MG63 (cell line): ENCODE results near the gene MRPS31. TPM values are rescaled to one million over a fixed set of nuclear protein-coding genes. Genes with fewer than 3 reads are reported as not detected.
"Not testable (repeated sequence)": the region's sequence is repeated elsewhere in the genome, so short reads cannot be mapped to it uniquely, and the experiment has no call there.

Experiments used
- DNase-seq: peaks from one replicate; pipeline ENCODE4 v3.0.0-alpha.2; 2020
- H3K27me3 ChIP-seq: fragments of 250-450 bp; sonication (Bioruptor Pico); 2 replicates; pipeline ENCODE4 v1.5.1; 2020; ENCODE audit warnings: mild to moderate bottlenecking, moderate library complexity
- H3K36me3 ChIP-seq: fragments of 250-450 bp; sonication (Bioruptor Pico); 2 replicates; pipeline ENCODE4 v1.5.1; 2020; ENCODE audit warnings: mild to moderate bottlenecking, moderate library complexity
- H3K4me3 ChIP-seq: fragments of 250-450 bp; sonication (Bioruptor Pico); 2 replicates; pipeline ENCODE4 v1.5.1; 2020; ENCODE audit warnings: mild to moderate bottlenecking, moderate library complexity
- H3K9me3 ChIP-seq: fragments of 250-450 bp; sonication (Bioruptor Pico); 2 replicates; pipeline ENCODE4 v1.5.1; 2020; ENCODE audit warnings: mild to moderate bottlenecking, moderate library complexity
- total RNA-seq: library from RNA; depleted of rRNA; stranded (reverse); fragments of >200 nt; shearing (Covaris generic); gene quantifications from 2 replicates; pipeline ENCODE4 v1.2.3, GENCODE V29; 2014; ENCODE audit warnings: low replicate concordance

MRPS31 gene
- total RNA-seq, 1 experiment from 2014 or later: 14.0 TPM

- no peak for DNase-seq
- peaks cover 32% of the 10 kb centered on the region for H3K36me3 ChIP-seq
- no peak overlapping the region for H3K4me3 ChIP-seq
- no peaks in the 10 kb centered on the region for H3K27me3 ChIP-seq
- no peaks in the 10 kb centered on the region for H3K9me3 ChIP-seq
Measured at GRCh38 chr13:40794414-40795368, 23.7 kb upstream of the MRPS31 start.

DNA sequence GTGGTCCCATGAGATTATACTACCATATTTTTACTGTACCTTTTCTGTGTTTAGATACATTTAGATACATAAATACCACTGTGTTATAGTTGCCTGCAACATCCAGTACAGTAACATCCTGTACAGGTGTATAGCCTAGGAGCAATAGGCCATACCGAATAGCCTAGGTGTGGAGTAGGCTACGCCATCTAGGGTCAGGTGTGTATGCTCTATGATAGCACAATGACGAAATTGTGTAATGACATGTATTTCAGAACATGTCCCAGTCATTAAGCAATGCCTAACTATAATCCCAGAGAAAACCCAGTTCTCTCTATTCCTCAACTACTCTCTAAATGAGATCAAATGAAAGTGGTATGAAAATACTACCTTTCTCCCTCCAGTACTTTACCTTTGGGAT, 22.3 kb upstream of the MRPS31 start:
- no peaks in the 10 kb centered on the region for H3K9me3 ChIP-seq
- H3K4me3 ChIP-seq: no peak overlapping the region
- no peak for DNase-seq
- H3K27me3 ChIP-seq: no peaks in the 10 kb centered on the region
- peaks cover 19% of the 10 kb centered on the region for H3K36me3 ChIP-seq

- Histone ChIP-seq H3K9me3 (no peaks in the 10 kb centered on the region), H3K4me3 (no peak overlapping the region), H3K27me3 (no peaks in the 10 kb centered on the region), H3K36me3 (peaks cover 17% of the 10 kb centered on the region)
- no peak for DNase-seq
Measured at GRCh38 chr13:40792284-40793051, 21.5 kb upstream of the MRPS31 start.

GRCh38 chr13:40790154-40790616, 19.2 kb upstream of the MRPS31 start:
- no peaks in the 10 kb centered on the region for H3K27me3 ChIP-seq
- H3K9me3 ChIP-seq: no peaks in the 10 kb centered on the region
- DNase-seq: no peak
- peaks cover 11% of the 10 kb centered on the region for H3K36me3 ChIP-seq
- peak overlapping the region; percentile 71 for H3K4me3 ChIP-seq

DNA sequence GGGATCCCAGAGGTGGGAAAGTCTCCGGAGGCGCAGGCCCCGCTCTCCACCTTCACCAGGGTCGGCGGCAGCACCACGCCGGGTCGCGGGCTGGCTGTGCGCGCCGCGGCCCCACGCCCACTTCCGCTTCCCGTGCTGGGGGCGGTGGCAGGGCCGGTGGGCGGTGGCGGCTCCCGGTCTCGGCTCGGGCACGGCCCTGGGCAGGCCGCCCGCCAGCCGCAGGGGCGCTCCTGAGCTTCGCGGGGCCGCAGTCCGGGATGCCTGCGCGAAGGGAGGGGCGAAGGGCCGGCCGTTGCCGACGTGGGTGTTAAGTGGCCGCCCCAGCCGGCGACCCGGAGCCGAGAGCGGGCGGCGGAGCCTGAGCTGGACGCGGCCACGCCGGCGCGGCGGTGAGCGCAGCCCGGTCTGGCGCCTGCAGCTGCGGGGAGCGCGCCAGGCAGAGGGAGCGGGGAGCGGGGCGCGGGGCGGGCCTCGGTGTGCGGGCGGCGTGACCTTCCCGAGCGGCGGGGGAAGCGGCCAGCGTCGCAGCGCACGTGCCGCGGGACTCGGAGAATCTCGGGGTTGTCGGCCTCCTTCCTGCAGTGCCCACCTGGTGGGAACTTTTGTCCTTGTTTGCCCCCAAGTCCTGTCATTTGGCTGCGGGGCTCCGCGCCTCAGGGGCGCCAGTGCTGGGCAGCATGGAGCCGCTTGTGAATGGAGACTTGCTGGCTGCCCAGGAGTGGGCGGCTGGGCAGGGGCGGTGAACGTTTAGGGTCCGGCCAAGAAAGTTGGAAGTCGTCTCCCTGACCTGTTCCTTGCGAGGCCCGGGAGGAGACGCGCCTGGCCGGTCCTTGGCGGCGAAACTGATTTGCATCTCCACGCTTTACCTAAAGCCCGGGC, 18.5 kb upstream of the MRPS31 start, which contains the start of gene SLC25A15:
SLC25A15 (plus strand) TSS at position 337 of the 879 bp plus-strand sequence. CDS start 3,616 bp downstream, outside the sequence.
- Histone ChIP-seq H3K9me3 (no peaks in the 10 kb centered on the region), H3K36me3 (peaks cover 10% of the 10 kb centered on the region), H3K4me3 (peak within 1 kb of the TSS; percentile 71), H3K27me3 (no peaks in the 10 kb centered on the region)
- peak; percentile 90 for DNase-seq

- not testable (repeated sequence) for H3K36me3 ChIP-seq, H3K27me3 ChIP-seq, DNase-seq, H3K9me3 ChIP-seq
- peak overlapping the region; percentile 71 for H3K4me3 ChIP-seq
Measured at GRCh38 chr13:40788540-40789274, 17.7 kb upstream of the MRPS31 start.

- H3K27me3 ChIP-seq: no peaks in the 10 kb centered on the region
- no peaks in the 10 kb centered on the region for H3K9me3 ChIP-seq
- 0 out of 2 replicates have a peak, but pooled peaks cover 2% of the 10 kb centered on the region for H3K36me3 ChIP-seq
- DNase-seq: peak; percentile 27
- no peak overlapping the region for H3K4me3 ChIP-seq
Measured at GRCh38 chr13:40787062-40787461, 16.1 kb upstream of the MRPS31 start.

- DNase-seq: peak; percentile 26
Measured at GRCh38 chr13:40786568-40786996, 15.6 kb upstream of the MRPS31 start.

GRCh38 chr13:40784540-40784939, 13.6 kb upstream of the MRPS31 start:
- no peaks in the 10 kb centered on the region for H3K9me3 ChIP-seq
- no peaks in the 10 kb centered on the region for H3K27me3 ChIP-seq
- no peak for DNase-seq
- H3K36me3 ChIP-seq: no peaks in the 10 kb centered on the region
- no peak overlapping the region for H3K4me3 ChIP-seq

More at GRCh38 chr13:40786568-40786996, 15.6 kb upstream of the MRPS31 start:
- Histone ChIP-seq H3K36me3 (no peaks in the 10 kb centered on the region), H3K4me3 (no peak overlapping the region), H3K27me3 (no peaks in the 10 kb centered on the region), H3K9me3 (no peaks in the 10 kb centered on the region)

GRCh38 chr13:40782971-40783370, 12.0 kb upstream of the MRPS31 start:
- H3K9me3 ChIP-seq, H3K4me3 ChIP-seq, DNase-seq, H3K27me3 ChIP-seq, H3K36me3 ChIP-seq: not testable (repeated sequence)

DNA sequence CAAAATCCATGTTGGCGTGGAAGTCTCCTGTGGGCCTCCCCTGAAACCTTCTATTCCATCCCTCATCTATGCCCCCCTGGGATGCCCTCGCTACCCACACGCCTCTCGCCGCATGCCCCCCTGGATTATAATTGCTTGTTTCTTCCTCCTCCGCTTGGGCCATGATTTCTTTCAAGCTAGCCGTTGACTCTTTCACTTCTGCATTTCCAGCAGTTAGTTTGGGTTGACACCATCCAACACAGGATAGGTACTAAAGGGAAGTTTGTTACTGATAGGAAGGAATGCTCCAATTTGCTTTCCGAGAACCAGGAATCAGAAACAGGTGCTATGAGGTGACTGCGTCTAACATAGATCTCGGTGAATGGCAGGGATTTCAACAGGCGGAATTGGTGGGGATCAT, 10.7 kb upstream of the MRPS31 start:
- H3K36me3 ChIP-seq: no peaks in the 10 kb centered on the region
- H3K9me3 ChIP-seq: no peaks in the 10 kb centered on the region
- no peak for DNase-seq
- H3K27me3 ChIP-seq: no peaks in the 10 kb centered on the region
- H3K4me3 ChIP-seq: no peak overlapping the region

GRCh38 chr13:40780822-40781401, 9.9 kb upstream of the MRPS31 start:
- Histone ChIP-seq H3K9me3 (no peaks in the 10 kb centered on the region), H3K4me3 (no peak overlapping the region), H3K27me3 (no peaks in the 10 kb centered on the region), H3K36me3 (no peaks in the 10 kb centered on the region)
- peak; percentile 26 for DNase-seq

DNA sequence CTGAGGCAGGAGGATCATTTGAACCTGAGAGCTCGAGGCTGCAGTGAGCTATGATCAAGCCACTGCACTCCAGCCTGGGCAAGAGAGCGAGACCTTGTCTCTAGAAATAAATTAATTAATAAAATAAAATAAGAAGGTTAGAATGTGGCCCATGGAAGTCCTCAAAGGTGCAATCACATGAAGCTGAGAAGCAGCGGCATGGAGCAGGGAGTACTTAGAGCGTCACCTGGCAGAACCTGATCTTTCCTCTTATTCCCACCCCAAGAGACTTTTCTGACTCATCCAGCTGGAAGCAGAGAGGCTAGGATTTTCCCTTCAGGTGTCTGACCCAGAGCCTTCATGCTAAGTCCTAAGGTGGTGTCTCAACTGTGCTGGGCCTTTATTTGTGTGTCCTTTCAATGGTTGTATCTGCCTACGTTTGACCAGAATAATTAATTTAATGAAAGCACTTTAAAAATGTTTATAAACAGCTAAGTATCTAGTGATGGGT, 8.9 kb upstream of the MRPS31 start:
- no peaks in the 10 kb centered on the region for H3K36me3 ChIP-seq
- H3K9me3 ChIP-seq: no peaks in the 10 kb centered on the region
- H3K27me3 ChIP-seq: no peaks in the 10 kb centered on the region
- no peak for DNase-seq
- H3K4me3 ChIP-seq: no peak overlapping the region

- no peaks in the 10 kb centered on the region for H3K27me3 ChIP-seq
- H3K36me3 ChIP-seq: no peaks in the 10 kb centered on the region
- no peak overlapping the region for H3K4me3 ChIP-seq
- no peak for DNase-seq
- no peaks in the 10 kb centered on the region for H3K9me3 ChIP-seq
Measured at GRCh38 chr13:40779049-40779448, 8.1 kb upstream of the MRPS31 start.

DNA sequence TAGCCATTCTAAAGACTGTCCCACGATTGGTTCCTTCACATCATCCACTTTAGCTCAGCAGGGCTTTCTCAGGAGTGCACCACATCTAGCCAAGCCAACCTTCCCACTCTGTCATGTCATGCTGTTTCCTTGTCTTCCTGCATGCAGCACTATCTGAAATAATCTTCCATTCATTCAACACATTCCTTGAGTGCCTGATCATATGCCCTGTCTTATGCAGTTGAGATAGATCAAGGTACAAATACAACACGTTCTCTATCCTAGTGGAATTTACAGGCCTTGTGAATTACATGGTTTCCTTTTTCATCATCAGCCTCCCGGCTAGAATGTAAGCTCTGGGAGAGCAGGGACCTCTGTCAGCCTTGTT, 6.8 kb upstream of the MRPS31 start:
- no peaks in the 10 kb centered on the region for H3K27me3 ChIP-seq
- DNase-seq: no peak
- H3K36me3 ChIP-seq: no peaks in the 10 kb centered on the region
- no peak overlapping the region for H3K4me3 ChIP-seq
- no peaks in the 10 kb centered on the region for H3K9me3 ChIP-seq
